NB4 (cell line): ENCODE data around the gene PHYKPL.
"Not testable (repeated sequence)": the region's sequence is repeated elsewhere in the genome, so short reads cannot be mapped to it uniquely, and the experiment has no call there.

ENCODE experiments used
- DNase-seq: peaks from one replicate; pipeline ENCODE4 v3.0.0; 2010; ENCODE audit warnings: low read depth
- H3K4me3 ChIP-seq: one replicate; pipeline ENCODE4 v1.5.1; 2011; ENCODE audit warnings: mild to moderate bottlenecking, low read depth, low read length, moderate library complexity
- MAX ChIP-seq: IDR thresholded peaks from 2 replicates; pipeline ENCODE4 v1.6.1; 2011; ENCODE audit warnings: low read depth, low read length
- MYC ChIP-seq: IDR thresholded peaks from 2 replicates; pipeline ENCODE4 v1.6.1; 2011; ENCODE audit warnings: low read depth, low read length
- POLR2A ChIP-seq: IDR thresholded peaks from 2 replicates; pipeline ENCODE4 v1.6.1; 2011; ENCODE audit warnings: mild to moderate bottlenecking; ENCODE audit not compliant: insufficient read length; ENCODE audit errors: extremely low read depth
- TF ChIP-seq, protein P1 (sequence below): IDR thresholded peaks from one replicate; pipeline ENCODE4 v1.5.1; 2012; ENCODE audit warnings: low read depth, low read length

Gene PHYKPL

DNA sequence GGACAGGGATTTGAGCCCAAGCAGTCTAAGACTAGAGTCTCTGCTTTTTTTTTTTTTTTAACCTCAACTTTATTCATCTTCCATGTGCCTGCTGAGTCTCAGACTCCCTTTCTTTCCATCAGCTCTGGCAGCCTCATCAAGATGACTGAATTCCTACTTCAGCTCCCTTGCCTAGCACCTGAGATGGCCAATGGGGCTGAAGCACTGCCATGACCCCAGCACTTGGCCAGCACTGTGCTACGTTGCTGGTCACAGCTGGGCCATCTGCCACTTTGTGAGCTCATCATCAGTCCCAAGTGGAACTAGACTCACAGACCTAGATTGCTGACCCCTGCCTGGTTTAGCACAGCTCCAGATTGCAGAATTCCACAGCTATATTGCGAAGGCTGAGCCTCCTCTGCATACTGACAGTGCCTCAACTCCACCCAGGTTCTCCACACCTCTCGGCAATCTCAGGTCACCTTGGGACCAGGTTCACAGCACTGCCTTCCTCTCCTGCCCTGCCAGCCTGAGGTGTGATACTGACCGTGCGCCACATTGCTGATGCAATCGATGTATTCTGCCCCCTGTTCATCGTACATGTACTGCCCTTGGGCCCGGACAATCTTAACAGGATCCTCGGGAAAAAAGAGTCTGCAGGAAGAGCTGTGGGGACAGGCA lies 1.6 kb downstream of the PHYKPL start:
- TF ChIP-seq, protein P1, sequence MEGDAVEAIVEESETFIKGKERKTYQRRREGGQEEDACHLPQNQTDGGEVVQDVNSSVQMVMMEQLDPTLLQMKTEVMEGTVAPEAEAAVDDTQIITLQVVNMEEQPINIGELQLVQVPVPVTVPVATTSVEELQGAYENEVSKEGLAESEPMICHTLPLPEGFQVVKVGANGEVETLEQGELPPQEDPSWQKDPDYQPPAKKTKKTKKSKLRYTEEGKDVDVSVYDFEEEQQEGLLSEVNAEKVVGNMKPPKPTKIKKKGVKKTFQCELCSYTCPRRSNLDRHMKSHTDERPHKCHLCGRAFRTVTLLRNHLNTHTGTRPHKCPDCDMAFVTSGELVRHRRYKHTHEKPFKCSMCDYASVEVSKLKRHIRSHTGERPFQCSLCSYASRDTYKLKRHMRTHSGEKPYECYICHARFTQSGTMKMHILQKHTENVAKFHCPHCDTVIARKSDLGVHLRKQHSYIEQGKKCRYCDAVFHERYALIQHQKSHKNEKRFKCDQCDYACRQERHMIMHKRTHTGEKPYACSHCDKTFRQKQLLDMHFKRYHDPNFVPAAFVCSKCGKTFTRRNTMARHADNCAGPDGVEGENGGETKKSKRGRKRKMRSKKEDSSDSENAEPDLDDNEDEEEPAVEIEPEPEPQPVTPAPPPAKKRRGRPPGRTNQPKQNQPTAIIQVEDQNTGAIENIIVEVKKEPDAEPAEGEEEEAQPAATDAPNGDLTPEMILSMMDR = no peak
- TF ChIP-seq POLR2A = no peak
- no peak for TF ChIP-seq MAX
- TF ChIP-seq MYC = no peak
- no peak for DNase-seq
- peak overlapping the region; percentile 91 for H3K4me3 ChIP-seq

- TF ChIP-seq MYC (no peak), POLR2A (no peak), MAX (no peak)
- TF ChIP-seq, protein P1 = no peak
- H3K4me3 ChIP-seq = no peak overlapping the region
- DNase-seq = no peak
Measured at GRCh38 chr5:178229861-178230260, 2.7 kb downstream of the PHYKPL start.

DNA sequence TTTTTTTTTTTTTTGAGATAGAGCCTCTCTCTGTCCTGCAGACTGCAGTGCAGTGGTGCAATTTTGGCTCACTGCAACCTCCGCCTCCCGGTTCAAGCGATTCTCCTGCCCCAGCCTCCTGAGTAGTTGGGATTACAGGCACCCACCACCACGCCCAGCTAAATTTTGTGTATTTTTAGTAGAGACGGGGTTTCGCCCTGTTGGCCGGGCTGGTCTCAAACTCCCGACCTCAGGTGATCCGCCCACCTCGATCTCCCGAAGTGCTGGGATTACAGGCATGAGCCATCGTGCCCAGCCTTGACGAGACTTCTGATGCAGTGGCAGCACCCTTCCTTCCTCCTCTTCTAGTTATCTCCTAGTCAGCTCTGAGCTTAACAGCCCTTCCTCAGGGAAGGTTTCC lies 3.5 kb downstream of the PHYKPL start:
- DNase-seq, H3K4me3 ChIP-seq: not testable (repeated sequence)

- TF ChIP-seq POLR2A = no peak
- TF ChIP-seq, protein P1 = no peak
- TF ChIP-seq MAX = no peak
- no peak for TF ChIP-seq MYC
- H3K4me3 ChIP-seq = no peak overlapping the region
- DNase-seq = no peak
Measured at GRCh38 chr5:178228609-178229008, 4.0 kb downstream of the PHYKPL start.

- TF ChIP-seq POLR2A (no peak), MAX (no peak), MYC (no peak)
- TF ChIP-seq, protein P1 = no peak
- H3K4me3 ChIP-seq = no peak overlapping the region
- DNase-seq = no peak
Measured at GRCh38 chr5:178227929-178228328, 4.7 kb downstream of the PHYKPL start.

DNA sequence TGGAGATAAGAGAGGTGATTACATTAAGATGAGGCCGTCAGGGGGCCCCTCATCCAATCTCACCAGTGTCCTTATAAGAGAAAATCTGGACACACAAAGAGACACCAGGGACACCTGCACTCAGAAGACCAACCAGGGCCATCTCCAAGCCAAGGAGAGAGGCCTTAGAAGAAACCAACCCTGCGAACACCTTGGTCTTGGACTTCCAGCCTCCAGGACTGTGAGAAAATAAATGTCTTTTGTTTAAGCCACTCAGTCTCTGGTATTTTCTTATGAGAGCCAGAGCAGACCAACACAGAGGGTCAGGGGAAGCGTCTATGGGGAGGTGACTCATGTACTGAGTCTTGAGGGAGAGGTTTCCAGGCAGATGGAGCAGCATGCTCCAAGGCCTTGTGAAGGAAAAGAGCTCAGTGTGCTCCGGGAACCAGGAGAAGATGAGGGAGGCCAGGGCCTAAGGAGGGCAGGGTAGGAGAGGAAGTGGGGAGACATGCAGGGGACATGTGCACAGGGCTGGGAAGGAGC lies 5.4 kb downstream of the PHYKPL start:
- H3K4me3 ChIP-seq = no peak overlapping the region
- TF ChIP-seq POLR2A (no peak), MAX (no peak), MYC (no peak)
- TF ChIP-seq, protein P1 = no peak
- DNase-seq = no peak
